Right renal pelvis (tissue), 4 donors: ENCODE measurements around the gene CELA2A. TPM values are rescaled to one million over a fixed set of nuclear protein-coding genes. Genes with fewer than 3 reads are reported as not detected.
A peak's percentile ranks its signal among the peaks of the same experiment; 100 is the strongest.
"Not testable (repeated sequence)": the region's sequence is repeated elsewhere in the genome, so short reads cannot be mapped to it uniquely, and the experiment has no call there.

ENCODE experiments used
- DNase-seq, 4 donors: peaks; one replicate each; pipeline ENCODE4 v3.0.0-alpha.2; 2013; ENCODE audit warnings: low read depth in 4 of 4, low spot score in 3 of 4, missing footprints in 1 of 4
- polyA plus RNA-seq, 4 donors: library from polyadenylated mRNA; unstranded; fragments of 120-200 nt; gene quantifications; one replicate each; pipeline ENCODE4 v1.2.1, GENCODE V29; 2013; ENCODE audit not compliant: insufficient read length in 4 of 4

CELA2A gene
- polyA plus RNA-seq, 4 donors, result 0.09 TPM; not detected in 3

- DNase-seq, result no peak
Observed at GRCh38 chr1:15489052-15489736, 32.7 kb downstream of the CELA2A start.

DNA sequence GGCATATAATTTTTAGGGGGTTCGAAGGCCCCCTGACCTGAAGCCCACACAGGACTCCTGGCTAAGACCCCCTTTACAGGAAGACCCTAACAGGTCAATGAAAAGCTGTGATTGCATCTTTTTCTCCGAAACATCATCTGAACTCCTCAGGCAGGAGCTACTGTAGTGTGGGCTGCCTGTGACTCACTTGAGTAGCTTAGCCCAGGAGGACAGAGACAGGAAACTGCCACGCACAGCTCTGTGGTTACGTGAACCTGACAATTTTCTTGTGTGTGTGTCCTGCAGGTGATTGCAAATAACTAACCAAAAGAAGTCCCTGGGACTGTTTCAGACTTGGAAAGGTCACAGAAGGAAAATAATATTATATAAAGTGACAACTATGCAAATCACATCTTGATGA lies 34.5 kb downstream of the CELA2A start:
- DNase-seq, result not testable (repeated sequence)

DNA sequence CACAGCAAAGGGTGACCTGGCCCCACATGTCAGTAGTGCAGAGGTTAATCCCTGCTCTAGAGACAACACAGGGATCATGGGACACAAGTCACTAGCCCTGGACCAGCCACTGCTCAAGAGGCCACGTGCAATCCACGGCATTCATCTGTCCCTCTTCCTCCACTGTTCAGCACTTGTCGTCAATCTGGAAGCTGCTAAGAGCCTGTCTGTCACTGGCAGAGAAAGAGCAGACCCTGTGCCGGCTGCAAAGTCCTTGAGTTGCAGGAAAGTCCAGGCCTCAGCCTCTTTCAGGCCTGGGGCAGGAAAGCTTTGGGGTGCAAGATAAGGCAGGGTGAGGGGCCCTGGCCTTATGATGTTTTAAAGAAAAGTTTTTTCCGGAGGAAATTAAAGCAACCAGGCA lies 36.1 kb downstream of the CELA2A start:
- no peak for DNase-seq

GRCh38 chr1:15493869-15494390 lies 37.4 kb downstream of the CELA2A start:
- DNase-seq, result no peak

GRCh38 chr1:15500184-15501178 lies 43.9 kb downstream of the CELA2A start:
- DNase-seq, result no peak

DNA sequence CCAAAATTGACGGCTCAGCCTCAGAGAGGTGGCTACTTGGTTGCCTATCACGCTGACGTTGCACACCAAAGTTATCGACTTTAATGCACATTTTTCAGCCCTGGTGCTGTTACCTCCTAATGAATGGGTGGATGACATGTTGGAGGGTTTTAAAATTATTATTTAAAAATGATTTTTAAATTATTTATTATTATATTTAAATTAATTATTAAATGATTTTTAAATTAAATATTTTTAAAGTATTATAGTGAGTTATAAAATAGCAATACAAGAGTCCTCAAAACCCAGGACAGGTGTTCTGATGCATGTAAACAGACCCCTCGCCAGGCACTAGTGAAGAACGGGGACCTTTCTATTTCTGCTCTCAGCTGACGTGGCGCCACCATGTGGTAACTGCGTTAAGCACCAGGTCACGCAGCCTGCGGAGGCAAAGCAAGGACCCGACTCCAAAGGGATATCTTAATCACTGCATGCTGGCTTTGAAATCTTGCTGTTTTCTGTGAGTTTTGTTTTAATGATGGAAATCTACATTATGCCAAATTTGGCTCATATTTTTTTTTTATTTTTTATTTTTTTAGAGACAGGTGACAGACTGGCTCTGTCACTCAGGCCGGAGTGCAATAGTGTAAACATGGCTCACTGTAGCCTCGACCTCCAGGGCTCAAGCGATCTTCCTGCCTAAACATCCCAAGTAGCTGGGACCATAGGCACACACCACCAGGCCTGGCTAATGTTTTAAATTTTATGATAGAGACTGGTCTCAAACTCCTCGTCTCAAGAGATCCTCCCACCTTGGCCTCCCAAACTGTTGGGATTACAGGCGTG lies 44.9 kb downstream of the CELA2A start:
- DNase-seq, result no peak

- DNase-seq, result no peak
Observed at GRCh38 chr1:15504436-15504835, 47.9 kb downstream of the CELA2A start.

DNA sequence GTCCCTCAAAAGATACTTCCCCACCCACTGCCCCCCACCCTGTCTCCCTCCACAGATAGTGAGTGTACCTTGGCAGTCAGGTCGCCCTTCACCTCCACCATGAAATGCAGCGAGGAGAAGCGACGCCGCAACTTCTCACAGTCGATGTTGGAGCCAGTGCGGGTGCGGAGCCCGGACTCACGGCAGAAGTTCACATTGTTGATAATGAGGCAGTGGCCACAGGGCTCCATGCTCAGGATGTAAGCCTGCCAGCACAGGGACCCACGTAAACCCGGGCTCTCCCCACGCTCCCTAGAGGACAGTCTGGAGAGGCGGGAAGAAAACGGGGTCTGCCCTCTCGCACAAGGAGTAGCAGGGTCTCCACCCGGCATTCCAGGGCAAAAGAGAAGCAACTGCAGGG lies 50.3 kb downstream of the CELA2A start:
- DNase-seq, result no peak

DNA sequence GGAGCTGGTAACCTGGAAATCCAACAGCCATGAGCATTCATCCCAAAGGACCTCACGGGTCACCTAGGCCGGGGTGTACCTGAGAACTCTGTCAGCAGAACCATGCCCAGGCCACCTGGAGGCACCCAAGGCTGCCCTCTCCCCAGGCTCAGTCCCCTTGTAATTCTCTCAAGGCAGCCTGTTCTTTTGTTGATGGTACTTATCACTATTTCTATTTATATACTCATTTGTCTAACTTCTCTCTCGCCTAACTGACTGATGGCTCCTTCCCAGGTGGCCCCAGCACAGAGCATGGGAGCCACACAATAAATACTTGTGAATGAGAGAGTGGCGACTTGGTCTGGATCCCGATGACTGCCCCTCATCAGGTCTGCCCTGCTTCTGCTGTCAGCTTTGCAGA lies 50.7 kb downstream of the CELA2A start:
- no peak for DNase-seq

DNA sequence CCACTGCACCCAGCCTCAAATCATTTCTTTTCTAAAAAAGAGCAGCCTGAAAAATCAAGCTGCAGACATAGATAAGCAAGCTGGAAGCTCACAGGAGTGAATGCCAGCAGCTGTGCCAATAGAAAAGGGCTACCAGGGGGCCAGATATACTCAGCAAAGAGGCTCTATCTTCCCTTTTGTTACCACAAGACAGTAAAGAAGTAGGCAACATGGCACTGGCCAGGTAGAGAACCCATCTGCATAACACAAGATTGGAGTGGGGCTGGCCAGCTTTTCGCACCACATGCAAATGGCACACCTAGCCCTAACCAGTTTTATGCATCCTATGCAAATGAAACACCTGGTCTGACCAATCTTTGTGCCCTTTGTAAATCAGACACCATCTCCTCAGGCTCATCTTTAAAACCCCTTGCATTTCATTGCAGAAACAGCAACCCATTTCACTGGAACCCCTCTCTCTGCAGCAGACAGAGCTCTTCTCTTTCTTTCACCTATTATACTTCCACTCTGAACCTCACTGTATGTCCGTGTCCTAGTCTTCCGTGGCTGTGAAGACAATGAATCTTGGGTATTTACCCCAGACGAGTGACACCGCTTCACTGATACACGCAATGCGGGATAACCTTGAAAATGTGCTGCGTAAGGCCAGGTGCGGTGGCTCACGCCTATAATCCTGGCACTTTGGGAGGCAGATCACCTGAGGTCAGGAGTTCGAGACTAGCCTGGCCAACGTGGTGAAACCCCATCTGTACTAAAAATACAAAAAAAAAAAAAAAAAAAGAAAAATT lies 52.4 kb downstream of the CELA2A start:
- no peak for DNase-seq

DNA sequence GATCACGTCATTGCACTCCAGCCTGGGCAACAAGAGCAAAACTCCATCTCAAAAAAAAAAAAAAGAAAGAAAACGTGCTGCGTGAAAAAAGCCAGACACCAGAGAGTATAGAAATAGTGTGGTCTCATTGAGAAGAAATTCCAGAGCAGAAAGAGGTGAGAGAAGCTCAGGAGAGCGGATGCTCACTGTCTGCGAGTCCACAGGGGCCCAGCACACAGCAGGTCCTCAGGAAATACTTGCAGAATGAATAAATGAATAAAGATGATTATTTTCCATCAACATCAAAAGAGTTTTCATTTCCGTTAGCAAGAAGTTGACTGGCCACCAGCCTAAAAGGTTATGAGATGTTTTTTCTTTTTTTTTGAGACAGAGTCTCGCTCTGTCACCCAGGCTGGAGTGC lies 53.1 kb downstream of the CELA2A start:
- DNase-seq, result no peak

DNA sequence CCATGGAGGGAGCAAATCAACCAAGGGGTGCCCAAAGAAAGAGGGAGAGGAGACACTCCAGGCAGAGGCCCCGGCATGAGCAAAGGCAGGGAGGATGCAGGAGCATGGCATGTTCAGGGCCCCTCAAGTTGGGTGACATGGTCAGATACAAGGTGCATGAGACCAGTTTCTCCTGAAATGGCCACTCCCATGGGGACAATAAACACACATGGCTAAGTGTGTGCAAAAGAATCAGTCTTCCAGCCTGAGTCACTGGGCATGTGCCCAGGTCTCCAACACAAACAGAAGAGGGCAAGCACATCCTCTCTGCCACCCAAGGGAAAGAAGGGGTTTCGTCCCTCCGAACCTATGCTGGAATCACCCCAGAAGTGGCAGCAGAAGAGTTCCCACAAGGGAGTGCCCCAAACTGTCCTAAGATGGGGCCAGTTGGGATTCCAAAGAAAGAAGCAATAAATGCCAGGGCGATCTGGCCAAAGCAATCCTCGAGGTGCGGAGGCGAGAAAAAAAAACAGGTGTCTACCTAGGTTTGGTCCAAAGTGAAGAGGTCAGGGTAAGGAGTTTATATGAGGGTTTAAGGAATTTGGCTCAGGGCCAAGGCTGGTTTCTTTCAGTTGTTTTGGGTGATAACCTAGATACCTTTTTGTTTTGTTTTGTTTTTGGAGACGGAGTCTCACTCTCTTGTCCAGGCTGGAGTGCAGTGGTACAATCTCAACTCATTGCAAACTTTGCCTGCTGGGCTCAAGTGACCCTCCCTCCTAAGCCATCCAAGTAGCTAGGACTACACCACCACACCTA lies 54.3 kb downstream of the CELA2A start:
- DNase-seq, result no peak

GRCh38 chr1:15513192-15513591 lies 56.7 kb downstream of the CELA2A start:
- DNase-seq, result no peak

GRCh38 chr1:15513919-15514318 lies 57.4 kb downstream of the CELA2A start:
- no peak for DNase-seq

DNA sequence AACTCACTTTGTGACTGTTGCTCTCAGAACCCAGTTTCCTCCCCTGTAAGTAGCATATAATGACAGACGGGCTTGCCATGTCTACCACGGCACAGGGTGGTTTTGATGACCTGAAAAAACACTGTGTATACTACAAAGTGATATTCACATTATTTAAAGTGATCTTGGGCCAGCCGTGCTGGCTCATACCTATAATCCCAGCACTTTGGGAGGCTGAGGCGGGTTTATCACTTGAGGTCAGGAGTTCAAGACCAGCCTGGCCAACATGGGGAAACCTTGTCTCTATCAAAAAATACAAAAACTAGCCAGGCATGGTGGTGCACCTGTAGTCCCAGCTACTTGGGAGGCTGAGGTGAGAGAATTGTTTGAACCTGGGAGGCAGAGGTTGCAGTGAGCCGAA lies 58.0 kb downstream of the CELA2A start:
- not testable (repeated sequence) for DNase-seq

- no peak for DNase-seq
Observed at GRCh38 chr1:15515022-15515663, 58.6 kb downstream of the CELA2A start.

DNA sequence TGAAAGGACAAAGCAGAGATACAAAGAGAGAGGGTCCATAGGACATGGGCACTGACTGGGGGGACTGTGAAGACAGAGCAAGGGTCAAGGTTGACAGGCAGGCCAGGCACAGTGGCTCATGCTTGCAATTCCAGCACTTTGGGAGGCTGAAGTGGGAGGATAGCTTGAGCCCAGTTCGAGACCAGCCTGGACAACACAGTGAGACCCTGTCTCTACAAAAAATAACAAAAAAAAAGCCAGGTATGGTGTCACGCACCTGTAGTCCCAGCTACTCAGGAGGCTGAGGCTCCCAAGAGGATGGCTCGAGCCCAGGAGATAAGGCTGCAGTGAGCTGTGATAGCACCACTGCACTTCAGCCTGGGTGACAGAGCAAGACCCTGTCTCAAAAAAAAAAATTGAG lies 63.1 kb downstream of the CELA2A start:
- DNase-seq, result no peak

DNA sequence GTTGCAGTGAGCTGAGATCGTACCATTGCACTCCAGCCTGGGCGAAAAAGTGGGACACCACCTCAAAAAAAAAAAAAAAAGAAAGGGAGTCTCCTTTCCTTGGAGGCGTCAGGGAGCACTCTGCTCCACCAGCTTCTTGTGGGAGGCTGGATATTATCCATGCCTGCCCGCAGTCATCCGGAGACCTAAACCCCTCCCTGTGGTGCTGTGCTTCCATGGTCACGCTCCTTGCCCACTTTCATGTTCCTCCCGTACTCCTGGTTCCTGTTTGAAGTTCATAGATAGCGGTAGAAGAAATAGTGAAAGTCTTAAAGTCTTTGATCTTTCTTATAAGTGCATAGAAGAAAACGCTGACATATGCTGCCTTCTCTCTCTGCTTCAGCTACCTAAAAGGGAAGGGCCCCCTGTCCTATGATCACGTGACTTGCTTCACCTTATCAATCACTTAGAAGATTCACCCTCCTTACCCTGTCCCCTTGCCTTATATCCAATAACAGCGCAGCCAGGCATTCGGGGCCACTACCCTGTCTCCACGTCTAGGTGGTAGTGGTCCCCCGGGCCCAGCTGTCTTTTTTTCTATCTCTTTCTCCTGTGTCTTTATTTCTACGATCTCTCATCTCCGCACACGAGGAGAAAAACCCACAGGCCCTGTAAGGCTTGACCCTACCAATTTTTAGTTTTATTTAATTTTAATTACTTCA lies 64.8 kb downstream of the CELA2A start:
- DNase-seq, result peak in 2 of 4 donors; percentile 22 to 31
